ENCODE data around the gene CLCNKA. TPM values are rescaled to one million over a fixed set of nuclear protein-coding genes. Genes with fewer than 3 reads are reported as not detected.

CLCNKA gene
- polyA plus RNA-seq, 6 donors from 2014 or later = not detected

- no peaks in the 10 kb centered on the region for H3K36me3 Mint-ChIP-seq
- H3K4me3 Mint-ChIP-seq = peak overlapping the region in 2 of 8 donors; percentile 42 to 60
- H3K27me3 Mint-ChIP-seq = peaks cover 15 to 23% (median 22%) of the 10 kb centered on the region in 3 donors
- DNase-seq = no peak
- ATAC-seq (ENCODE audit: low read depth in 2 of 2) = no peak
- peak overlapping the region in 1 of 6 donors; percentile 98 for H3K27ac Mint-ChIP-seq
- peaks cover 0 to 2% (median 0%) of the 10 kb centered on the region in 7 donors for H3K9me3 Mint-ChIP-seq
- peaks cover 12 to 16% (median 16%) of the 10 kb centered on the region in 3 donors for H3K4me1 Mint-ChIP-seq
These were observed 55.8 kb downstream of the CLCNKA start for GRCh38 chr1:16077406-16078245.

DNA sequence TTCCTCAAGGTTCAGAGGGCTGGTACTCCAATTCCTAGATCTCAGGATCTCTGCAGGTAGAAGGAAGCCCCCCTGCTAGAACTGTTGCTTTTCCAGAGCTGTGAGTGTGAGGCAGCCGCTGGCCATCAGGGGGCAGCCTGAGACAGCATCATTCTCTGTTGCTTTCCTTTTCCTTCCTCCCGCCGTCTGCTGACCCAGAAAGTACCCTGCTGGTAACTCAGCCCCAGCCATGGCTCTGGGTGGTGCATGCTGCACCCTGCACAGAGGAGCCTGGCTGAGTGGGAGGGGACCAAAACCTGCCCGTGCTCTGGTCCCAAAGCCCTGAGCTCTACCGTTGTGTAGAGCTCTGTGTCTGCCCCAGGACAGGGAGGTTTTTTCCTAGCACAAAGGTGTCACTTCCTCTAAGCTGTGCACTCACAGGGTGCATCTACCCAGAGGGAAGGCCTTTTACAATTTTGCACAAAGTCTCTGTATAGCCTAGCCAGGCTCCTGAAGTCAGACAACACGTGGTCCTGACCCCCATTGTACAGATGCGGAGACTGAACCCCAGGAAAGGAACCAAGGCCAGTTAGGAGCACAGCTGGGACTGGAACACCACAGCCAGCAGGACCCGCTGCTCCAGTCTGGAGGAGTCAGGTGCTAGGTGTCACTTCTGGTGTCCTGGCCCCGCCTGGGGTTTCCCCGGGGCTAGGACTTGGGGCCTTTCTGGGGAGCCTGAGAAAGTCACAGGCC, 57.3 kb downstream of the CLCNKA start:
- Mint-ChIP-seq H3K4me1 (peaks cover 7 to 12% (median 11%) of the 10 kb centered on the region in 3 donors), H3K36me3 (no peaks in the 10 kb centered on the region), H3K27me3 (peaks cover 10 to 23% (median 16%) of the 10 kb centered on the region in 3 donors), H3K27ac (peak overlapping the region in 2 of 6 donors; percentile 30 to 92), H3K9me3 (peaks cover 0 to 2% (median 0%) of the 10 kb centered on the region in 7 donors), H3K4me3 (peak overlapping the region; percentile 39 to 87 (median 76))
- DNase-seq (peak; percentile 63), ATAC-seq (ENCODE audit: low read depth in 2 of 2) (peak; percentile 80 to 83)

- ATAC-seq (ENCODE audit: low read depth in 2 of 2) (no peak), DNase-seq (no peak)
- Mint-ChIP-seq H3K27me3 (peaks cover 5 to 16% (median 8%) of the 10 kb centered on the region in 3 donors), H3K36me3 (no peaks in the 10 kb centered on the region), H3K4me1 (peaks cover 6 to 8% (median 6%) of the 10 kb centered on the region in 3 donors), H3K27ac (no peak overlapping the region), H3K4me3 (no peak overlapping the region), H3K9me3 (peaks cover 0 to 2% (median 0%) of the 10 kb centered on the region in 7 donors)
These were observed 58.8 kb downstream of the CLCNKA start for GRCh38 chr1:16080422-16081150.

DNA sequence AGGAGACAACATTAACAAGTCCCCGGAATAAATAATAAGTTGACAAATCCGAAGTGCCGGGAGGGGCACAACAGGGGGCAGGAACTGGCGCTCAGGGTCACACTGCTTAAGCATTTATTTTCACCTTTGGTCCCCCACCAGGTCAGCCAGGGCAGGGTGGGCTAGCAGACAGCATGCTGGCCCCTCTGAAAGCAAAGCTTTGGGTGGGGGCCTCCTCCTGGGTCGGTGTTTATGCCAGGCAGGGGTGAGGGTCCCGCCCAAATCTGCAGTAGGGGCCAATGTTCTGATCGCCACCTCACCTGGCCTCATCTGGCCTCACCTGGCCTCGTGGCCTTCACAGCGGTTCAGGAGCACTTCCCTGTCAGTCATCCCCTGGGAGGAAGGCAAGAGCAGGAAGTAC, 59.8 kb downstream of the CLCNKA start:
- no peak overlapping the region for H3K4me3 Mint-ChIP-seq
- H3K4me1 Mint-ChIP-seq = peaks cover 6 to 8% (median 6%) of the 10 kb centered on the region in 3 donors
- ATAC-seq (ENCODE audit: low read depth in 2 of 2) = no peak
- no peaks in the 10 kb centered on the region for H3K36me3 Mint-ChIP-seq
- H3K27me3 Mint-ChIP-seq = peaks cover 0 to 11% (median 0%) of the 10 kb centered on the region in 3 donors
- no peaks in the 10 kb centered on the region for H3K9me3 Mint-ChIP-seq
- no peak for DNase-seq
- H3K27ac Mint-ChIP-seq = peak overlapping the region in 1 of 6 donors; percentile 28

GRCh38 chr1:16082283-16083038, 60.6 kb downstream of the CLCNKA start:
- DNase-seq = peak; percentile 26
- peaks cover 0 to 11% (median 0%) of the 10 kb centered on the region in 3 donors for H3K27me3 Mint-ChIP-seq

GRCh38 chr1:16083486-16083885, 61.6 kb downstream of the CLCNKA start:
- Mint-ChIP-seq H3K4me1 (peaks cover 5 to 9% (median 6%) of the 10 kb centered on the region in 3 donors), H3K4me3 (no peak overlapping the region), H3K27me3 (peaks cover 0 to 14% (median 4%) of the 10 kb centered on the region in 3 donors), H3K27ac (no peak overlapping the region), H3K9me3 (no peaks in the 10 kb centered on the region), H3K36me3 (no peaks in the 10 kb centered on the region)
- ATAC-seq (ENCODE audit: low read depth in 2 of 2) = no peak
- DNase-seq = no peak

More at GRCh38 chr1:16082283-16083038, 60.6 kb downstream of the CLCNKA start:
- Mint-ChIP-seq H3K9me3 (no peaks in the 10 kb centered on the region), H3K27ac (no peak overlapping the region), H3K4me1 (peaks cover 6 to 8% (median 7%) of the 10 kb centered on the region in 3 donors), H3K36me3 (no peaks in the 10 kb centered on the region), H3K4me3 (no peak overlapping the region)
- peak in 1 of 2 donors; percentile 34 for ATAC-seq (ENCODE audit: low read depth in 2 of 2)

Other genes with a start within 250 kb of the CLCNKA start
- gene UQCRHL, start 214.4 kb upstream of the CLCNKA start, polyA plus RNA-seq (ENCODE audit: low read depth in 6 of 6) = 1 to 10 TPM in 3 of 6 donors, under 1 TPM in 3; 0.11 to 1.3 (median 0.94) TPM
- gene SPEN, start 174.3 kb upstream of the CLCNKA start, polyA plus RNA-seq (ENCODE audit: low read depth in 6 of 6) = 10 to 100 TPM in 4 of 6 donors, 1 to 10 TPM in 1, under 1 TPM in 1; 0.96 to 63.0 (median 11.5) TPM
- gene ZBTB17, start 45.9 kb upstream of the CLCNKA start, polyA plus RNA-seq (ENCODE audit: low read depth in 6 of 6) = 10 to 100 TPM in 3 of 6 donors, 1 to 10 TPM in 3; 3.6 to 34.9 (median 10.0) TPM
- gene SRARP, start 17.8 kb upstream of the CLCNKA start, polyA plus RNA-seq (ENCODE audit: low read depth in 6 of 6) = not detected
- gene HSPB7, start 4.0 kb upstream of the CLCNKA start, polyA plus RNA-seq (ENCODE audit: low read depth in 6 of 6) = not detected
- not detected for gene CLCNKB, start 21.7 kb downstream of the CLCNKA start, polyA plus RNA-seq (ENCODE audit: low read depth in 6 of 6)
- gene FAM131C, start 51.6 kb downstream of the CLCNKA start, polyA plus RNA-seq (ENCODE audit: low read depth in 6 of 6) = not detected
- gene EPHA2, start 134.0 kb downstream of the CLCNKA start, polyA plus RNA-seq (ENCODE audit: low read depth in 6 of 6) = not detected
- gene ARHGEF19, start 190.6 kb downstream of the CLCNKA start, polyA plus RNA-seq (ENCODE audit: low read depth in 6 of 6) = 10 to 100 TPM in 2 of 6 donors, 1 to 10 TPM in 4; 7.0 to 10.8 (median 8.1) TPM
- gene CPLANE2, start 215.1 kb downstream of the CLCNKA start, polyA plus RNA-seq (ENCODE audit: low read depth in 6 of 6) = 1 to 10 TPM; 2.3 to 6.3 (median 3.7) TPM

Data from naive B cell (primary cell).